Inflammatory macrophage (primary cell): ENCODE results near the gene OLIG1.

Source experiments
- DNase-seq, 2 donors: peaks; one replicate each; pipeline ENCODE4 v3.0.0-alpha.2; 2020 to 2022

Gene OLIG1

GRCh38 chr21:33063907-33064622 is 5.9 kb upstream of the OLIG1 start:
- DNase-seq: no peak

GRCh38 chr21:33064623-33065390 is 5.1 kb upstream of the OLIG1 start:
- no peak for DNase-seq

- DNase-seq: no peak
Measured at GRCh38 chr21:33067043-33067442, 2.9 kb upstream of the OLIG1 start.

- DNase-seq: peak; percentile 39
Measured at GRCh38 chr21:33067457-33067856, 2.5 kb upstream of the OLIG1 start.

- no peak for DNase-seq
Measured at GRCh38 chr21:33069243-33069642, 698 bp upstream of the OLIG1 start.

GRCh38 chr21:33069645-33069993 is 322 bp upstream of the OLIG1 start:
- no peak for DNase-seq

- DNase-seq: no peak
Measured at GRCh38 chr21:33070744-33070997, 730 bp downstream of the OLIG1 start.

GRCh38 chr21:33070998-33071769 is 1.2 kb downstream of the OLIG1 start:
- DNase-seq: peak in 1 of 2 donors; percentile 34

- DNase-seq: peak in 1 of 2 donors; percentile 26
Measured at GRCh38 chr21:33071770-33072306, 1.9 kb downstream of the OLIG1 start.

GRCh38 chr21:33073636-33074035 is 3.7 kb downstream of the OLIG1 start:
- no peak for DNase-seq

- DNase-seq: no peak
Measured at GRCh38 chr21:33075128-33075527, 5.2 kb downstream of the OLIG1 start.

GRCh38 chr21:33075596-33076195 is 5.8 kb downstream of the OLIG1 start:
- no peak for DNase-seq

GRCh38 chr21:33076600-33077329 is 6.8 kb downstream of the OLIG1 start:
- no peak for DNase-seq

GRCh38 chr21:33078907-33079582 is 9.1 kb downstream of the OLIG1 start:
- peak; percentile 60 to 81 for DNase-seq

- DNase-seq: no peak
Measured at GRCh38 chr21:33080376-33080775, 10.4 kb downstream of the OLIG1 start.

GRCh38 chr21:33080776-33081175 is 10.8 kb downstream of the OLIG1 start:
- DNase-seq: no peak

GRCh38 chr21:33088384-33088783 is 18.4 kb downstream of the OLIG1 start:
- DNase-seq: no peak

GRCh38 chr21:33089395-33090119 is 19.6 kb downstream of the OLIG1 start:
- peak; percentile 92 to 94 for DNase-seq

GRCh38 chr21:33096426-33096825 is 26.5 kb downstream of the OLIG1 start:
- peak; percentile 38 to 41 for DNase-seq

- no peak for DNase-seq
Measured at GRCh38 chr21:33099131-33099530, 29.2 kb downstream of the OLIG1 start.
